GM23338 (cell line): Measurements from ENCODE around the gene SHISAL1.

Experiments
- CTCF ChIP-seq, 2 experiments: fragments of 200-600 bp in 1 of 2; sonication (generic) in 1 of 2; conservative IDR thresholded peaks; 2 replicates each; pipeline versions ENCODE4 v1.5.1 to v1.6.1; 2016 to 2017; ENCODE audit warnings: antibody characterized with exemption in 2 of 2, low read depth in 2 of 2, mild to moderate bottlenecking in 2 of 2, moderate library complexity in 1 of 2
- EZH2 ChIP-seq: fragments of 200-600 bp; sonication (generic); IDR thresholded peaks from one replicate; pipeline ENCODE4 v1.8.0; 2017; ENCODE audit warnings: antibody characterized with exemption, mild to moderate bottlenecking, low read depth; ENCODE audit not compliant: unreplicated experiment
- JUNB ChIP-seq: IDR thresholded peaks from one replicate; pipeline ENCODE4 v1.6.1; 2016; ENCODE audit warnings: antibody characterized with exemption; ENCODE audit not compliant: unreplicated experiment
- POLR2AphosphoS5 ChIP-seq: IDR thresholded peaks from 2 replicates; pipeline ENCODE4 v1.6.1; 2016; ENCODE audit warnings: antibody characterized with exemption, low read depth
- REST ChIP-seq: IDR thresholded peaks from one replicate; pipeline ENCODE4 v1.6.1; 2018; ENCODE audit warnings: antibody characterized with exemption; ENCODE audit not compliant: unreplicated experiment
- ZNF114 ChIP-seq: fragments of 250-450 bp; sonication (Bioruptor Pico); IDR thresholded peaks from 2 replicates; pipeline ENCODE4 v1.5.0; 2020; ENCODE audit warnings: mild to moderate bottlenecking, moderate library complexity

GRCh38 chr22:44337678-44338004 is 24.9 kb upstream of the SHISAL1 start:
- no peak for TF ChIP-seq CTCF (conservative IDR thresholded peaks at IDR 0.05; ENCODE audit: low read depth in 2 of 2)
- no peak for TF ChIP-seq POLR2AphosphoS5
- TF ChIP-seq EZH2: no peak
- TF ChIP-seq REST: no peak
- no peak for TF ChIP-seq ZNF114 (CRISPR knock-in tag)
- no peak for TF ChIP-seq JUNB
